Activated CD4-positive, alpha-beta T cell treated with anti-CD3 and anti-CD28 coated beads for 24 hours (primary cell): ENCODE measurements around the gene C1orf35.
A peak's percentile ranks its signal among the peaks of the same experiment; 100 is the strongest.

Experiments
- DNase-seq, 2 donors: peaks; one replicate each; pipeline ENCODE4 v3.0.0-alpha.2; 2020; ENCODE audit warnings: low read depth in 2 of 2

C1orf35 gene

DNA sequence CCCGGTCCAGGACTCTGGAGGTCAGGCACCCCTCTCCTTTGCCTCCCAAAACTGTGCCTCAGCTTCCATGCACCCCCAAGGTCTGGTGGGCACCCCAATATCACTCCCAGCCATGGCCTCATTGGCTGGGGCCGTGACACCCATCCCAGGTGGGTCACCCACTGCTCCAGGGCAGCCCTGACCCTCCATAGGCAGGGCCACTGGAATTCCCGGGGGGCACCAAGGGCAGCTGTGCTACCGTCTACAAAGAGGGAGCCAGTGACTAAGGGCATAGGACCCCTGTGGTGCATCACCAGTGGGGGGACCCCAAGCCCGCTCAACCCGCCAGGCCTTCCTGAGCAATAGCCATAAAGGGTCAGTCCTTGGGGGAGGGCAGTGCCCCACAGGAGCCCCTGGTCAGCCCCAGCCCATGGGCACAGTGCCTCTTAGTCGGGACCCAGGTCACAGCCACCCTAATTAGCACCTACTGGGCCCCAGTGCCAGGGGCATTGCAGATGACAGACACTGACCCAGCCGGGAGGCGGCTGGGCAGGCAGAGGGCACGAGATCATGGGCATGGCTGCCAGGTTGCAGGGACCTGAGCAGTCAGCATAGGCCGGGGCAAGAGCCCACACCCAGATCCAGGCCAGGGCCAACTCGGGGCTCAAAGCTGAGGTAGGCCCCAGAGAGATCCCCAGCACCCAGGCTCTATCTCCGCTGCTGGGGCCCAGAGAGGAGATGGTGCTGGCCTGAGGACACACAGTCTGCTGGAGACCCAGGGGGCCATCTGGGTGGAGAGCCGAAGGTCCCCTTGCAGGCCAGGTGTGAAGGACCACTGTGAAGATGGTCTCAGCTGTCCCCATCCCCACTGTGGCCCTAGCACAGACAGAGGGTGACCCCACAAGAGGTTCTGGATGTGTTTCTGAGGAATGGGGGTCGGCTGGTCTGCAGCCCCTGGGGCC, 39.6 kb downstream of the C1orf35 start:
- DNase-seq, result no peak

DNA sequence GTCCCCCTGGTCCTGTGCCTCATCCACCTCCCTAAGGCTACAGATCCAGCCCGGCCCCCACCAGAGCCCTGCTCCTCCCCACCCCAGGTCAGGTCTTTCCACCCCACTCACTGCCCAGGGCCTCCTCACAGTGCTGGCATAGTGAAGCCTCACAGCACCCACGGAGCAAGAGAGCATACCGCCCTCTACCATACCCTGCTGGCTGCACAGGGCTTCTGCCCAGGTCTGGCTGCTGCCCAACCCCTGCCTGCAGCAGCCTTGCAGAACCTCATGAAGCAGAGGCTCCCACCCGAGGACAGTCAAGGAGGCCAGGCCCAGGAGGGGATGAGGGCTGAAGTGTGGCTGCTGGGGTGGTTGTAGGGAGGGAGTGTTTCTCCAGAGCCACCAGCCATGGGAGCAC, 40.3 kb downstream of the C1orf35 start:
- no peak for DNase-seq

DNA sequence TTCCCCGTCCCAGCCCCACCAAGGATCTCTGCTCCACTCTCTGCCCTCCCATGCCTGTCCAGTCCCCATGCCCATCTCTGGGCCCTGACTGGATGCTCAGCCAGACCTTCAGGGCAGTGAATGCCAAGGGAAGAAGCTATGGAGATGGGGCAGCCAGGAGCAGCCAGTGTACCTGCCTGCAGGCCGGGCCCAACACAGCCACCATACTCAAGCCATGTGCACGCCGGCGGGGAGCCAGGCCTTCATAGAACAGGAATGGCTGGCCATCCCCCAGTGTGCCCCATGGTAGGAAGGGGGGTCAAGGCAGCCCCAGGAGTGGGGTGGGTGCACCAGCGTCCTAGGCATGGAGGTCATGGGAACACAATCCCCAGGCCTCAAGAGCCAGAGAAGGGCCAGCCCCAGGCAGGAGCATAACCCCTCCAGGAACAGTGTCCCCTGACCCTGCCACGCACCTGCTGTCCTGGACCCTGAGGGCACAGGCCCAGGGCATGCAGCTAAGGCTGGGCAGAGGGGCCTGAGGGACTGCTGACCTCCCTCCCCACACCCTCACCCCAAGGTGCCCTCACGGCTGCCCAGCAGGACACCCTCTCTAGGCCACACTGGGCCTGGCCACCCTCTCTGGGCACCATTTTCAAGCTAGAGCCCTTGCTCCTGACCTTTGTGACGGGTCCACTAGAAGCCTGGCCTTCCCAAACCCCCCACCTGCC, 40.9 kb downstream of the C1orf35 start:
- no peak for DNase-seq

DNA sequence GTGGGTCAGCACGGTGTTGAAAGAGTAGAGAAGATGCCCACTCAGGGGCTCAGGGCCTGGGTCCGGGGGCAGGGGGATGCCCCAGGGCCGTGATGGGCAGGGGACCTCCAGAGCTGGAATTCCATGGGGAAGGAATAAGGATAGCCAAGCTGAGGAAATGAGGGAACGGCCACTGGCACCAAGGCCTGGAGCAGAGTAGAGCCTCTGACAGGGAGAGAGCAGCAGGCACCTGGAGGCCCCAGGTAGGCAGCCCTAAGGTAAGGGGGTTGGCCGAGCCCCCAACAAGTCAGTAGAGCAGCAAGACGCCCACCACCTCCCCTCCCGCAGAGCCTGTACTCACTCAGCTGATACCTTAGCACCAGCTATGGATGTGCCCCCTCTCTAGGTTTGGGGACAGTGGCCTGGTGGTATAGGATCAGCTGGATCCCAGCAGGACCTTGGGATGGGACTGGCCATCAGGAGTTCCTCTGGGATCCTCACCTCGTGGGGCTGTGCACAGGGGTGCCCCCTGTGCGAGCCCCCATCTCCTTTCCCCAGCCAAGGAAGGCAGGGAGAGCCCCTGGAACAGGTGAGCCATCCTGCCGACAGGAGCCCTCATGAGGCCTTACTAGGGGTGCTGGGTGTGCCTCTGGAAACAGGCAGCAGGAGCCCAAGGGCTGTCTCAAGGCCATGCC, 41.6 kb downstream of the C1orf35 start:
- DNase-seq, result no peak

DNA sequence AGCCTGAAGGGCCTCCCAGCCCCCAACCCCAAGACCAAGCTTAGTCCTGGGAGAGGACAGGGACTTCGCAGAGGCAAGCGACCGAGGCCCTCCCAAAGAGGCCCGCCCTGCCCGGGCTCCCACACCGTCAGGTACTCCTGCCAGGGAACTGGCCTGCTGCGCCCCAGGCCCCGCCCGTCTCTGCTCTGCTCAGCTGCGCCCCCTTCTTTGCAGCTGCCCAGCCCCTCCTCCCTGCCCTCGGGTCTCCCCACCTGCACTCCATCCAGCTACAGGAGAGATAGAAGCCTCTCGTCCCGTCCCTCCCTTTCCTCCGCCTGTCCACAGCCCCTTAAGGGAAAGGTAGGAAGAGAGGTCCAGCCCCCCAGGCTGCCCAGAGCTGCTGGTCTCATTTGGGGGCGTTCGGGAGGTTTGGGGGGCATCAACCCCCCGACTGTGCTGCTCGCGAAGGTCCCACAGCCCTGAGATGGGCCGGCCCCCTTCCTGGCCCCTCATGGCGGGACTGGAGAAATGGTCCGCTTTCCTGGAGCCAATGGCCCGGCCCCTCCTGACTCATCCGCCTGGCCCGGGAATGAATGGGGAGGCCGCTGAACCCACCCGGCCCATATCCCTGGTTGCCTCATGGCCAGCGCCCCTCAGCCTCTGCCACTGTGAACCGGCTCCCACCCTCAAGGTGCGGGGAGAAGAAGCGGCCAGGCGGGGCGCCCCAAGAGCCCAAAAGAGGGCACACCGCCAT, 42.5 kb downstream of the C1orf35 start:
- no peak for DNase-seq

DNA sequence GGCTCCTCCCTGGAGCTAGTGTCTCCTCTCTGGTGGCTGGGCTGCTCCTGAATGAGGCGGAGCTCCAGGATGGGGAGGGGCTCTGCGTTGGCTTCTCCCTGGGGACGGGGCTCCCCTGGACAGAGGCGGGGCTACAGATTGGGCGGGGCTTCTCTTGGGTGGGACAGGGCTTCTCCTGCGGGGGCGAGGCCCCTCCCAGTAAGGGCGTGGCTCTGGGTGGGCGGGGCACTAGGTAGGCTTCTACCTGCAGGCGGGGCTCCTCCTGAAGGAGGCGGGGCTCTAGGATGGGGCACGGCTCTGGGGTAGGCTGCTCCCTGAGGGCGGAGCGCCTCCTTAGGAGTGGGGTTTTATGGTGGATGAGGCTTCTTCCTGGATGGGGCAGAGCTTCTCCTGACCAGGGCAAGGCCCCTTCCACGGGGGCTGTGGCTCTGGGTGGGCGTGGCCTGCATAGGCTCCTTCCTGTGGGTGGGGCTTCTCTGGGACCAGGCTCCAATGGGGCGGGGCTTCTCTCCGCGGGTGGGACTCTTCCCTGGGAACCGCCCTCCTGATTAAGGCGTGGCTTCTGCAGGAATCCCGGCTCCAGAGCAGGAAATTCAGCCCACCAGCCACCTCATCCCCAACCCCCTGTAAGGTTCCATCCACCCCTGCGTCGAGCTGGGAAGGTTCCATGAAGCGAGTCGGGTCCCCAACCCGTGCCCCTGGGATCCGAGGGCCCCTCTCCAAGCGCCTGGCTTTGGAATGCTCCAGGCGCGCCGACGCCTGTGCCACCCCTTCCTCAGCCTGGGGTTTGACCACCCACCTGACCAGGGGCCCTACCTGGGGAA, 43.3 kb downstream of the C1orf35 start:
- DNase-seq, result peak; percentile 40 to 68

DNA sequence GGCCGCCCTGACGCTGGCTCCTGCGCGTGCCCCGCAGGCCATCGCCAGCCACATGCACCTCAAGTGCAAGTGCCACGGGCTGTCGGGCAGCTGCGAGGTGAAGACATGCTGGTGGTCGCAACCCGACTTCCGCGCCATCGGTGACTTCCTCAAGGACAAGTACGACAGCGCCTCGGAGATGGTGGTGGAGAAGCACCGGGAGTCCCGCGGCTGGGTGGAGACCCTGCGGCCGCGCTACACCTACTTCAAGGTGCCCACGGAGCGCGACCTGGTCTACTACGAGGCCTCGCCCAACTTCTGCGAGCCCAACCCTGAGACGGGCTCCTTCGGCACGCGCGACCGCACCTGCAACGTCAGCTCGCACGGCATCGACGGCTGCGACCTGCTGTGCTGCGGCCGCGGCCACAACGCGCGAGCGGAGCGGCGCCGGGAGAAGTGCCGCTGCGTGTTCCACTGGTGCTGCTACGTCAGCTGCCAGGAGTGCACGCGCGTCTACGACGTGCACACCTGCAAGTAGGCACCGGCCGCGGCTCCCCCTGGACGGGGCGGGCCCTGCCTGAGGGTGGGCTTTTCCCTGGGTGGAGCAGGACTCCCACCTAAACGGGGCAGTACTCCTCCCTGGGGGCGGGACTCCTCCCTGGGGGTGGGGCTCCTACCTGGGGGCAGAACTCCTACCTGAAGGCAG, 44.0 kb downstream of the C1orf35 start:
- DNase-seq, result no peak

DNA sequence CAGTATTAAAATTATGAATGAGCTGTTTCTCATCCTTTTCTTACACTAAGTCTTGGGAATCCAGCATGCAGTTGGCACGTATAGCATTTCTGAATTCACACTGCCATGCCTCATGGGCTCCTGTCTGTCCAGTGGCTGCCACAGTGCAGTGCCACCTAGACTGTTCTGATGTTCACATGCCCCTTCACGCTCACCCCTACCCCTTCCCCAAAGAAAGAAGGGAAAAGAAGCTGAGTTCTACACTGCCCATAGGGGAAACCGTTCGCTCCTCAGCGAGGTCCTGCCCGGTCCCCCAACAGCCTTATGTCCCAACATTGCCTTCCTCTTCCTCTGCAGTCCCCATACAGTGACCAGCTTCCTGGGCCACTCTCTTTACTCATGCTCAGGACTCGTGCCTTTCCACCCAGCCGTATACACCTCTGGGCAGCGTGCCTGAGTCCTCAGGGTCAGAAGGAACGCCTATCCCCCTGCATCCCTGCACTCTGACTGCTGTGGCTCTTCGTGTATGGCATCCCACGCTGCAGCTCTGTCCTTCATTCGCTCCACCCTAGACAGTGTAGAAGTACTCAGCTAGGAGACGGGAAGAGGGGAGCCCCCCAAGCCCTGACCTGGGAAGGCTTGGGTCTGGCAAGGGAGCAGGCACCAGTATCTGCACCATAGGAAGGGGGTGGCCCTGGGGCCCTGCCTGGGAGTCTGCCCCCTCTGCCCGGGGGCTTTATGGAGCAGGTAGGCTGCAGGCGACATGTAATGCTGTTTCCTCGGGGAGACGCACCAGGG, 44.8 kb downstream of the C1orf35 start:
- no peak for DNase-seq
